ENCODE measurements around the gene ASAP3.

- TF ChIP-seq CTCF (IDR thresholded peaks at IDR 0.05) (no peak), CHD2 (IDR thresholded peaks at IDR 0.05; ENCODE audit: low read length, partially characterized antibody) (no peak), MYC (IDR thresholded peaks at IDR 0.05; ENCODE audit: borderline replicate concordance, low read length) (no peak), BHLHE40 (IDR thresholded peaks at IDR 0.05; ENCODE audit: low read depth, low read length) (no peak), EP300 (IDR thresholded peaks at IDR 0.05) (no peak), MAX (IDR thresholded peaks at IDR 0.05) (no peak; the same call in 1 of the 2 replicates), SMC3 (IDR thresholded peaks at IDR 0.05) (no peak), ZFP36 (IDR thresholded peaks at IDR 0.05; ENCODE audit: borderline replicate concordance, partially characterized antibody) (no peak), TP53 (CRISPR knock-in tag; IDR thresholded peaks at IDR 0.05) (no peak)
Observed at GRCh38 chr1:23484253-23485001, 448 bp upstream of the ASAP3 start.

Data from A549 (cell line).